OCI-LY7 (cell line): Measurements from ENCODE around the gene FCGBP.

Experiments
- EZH2phosphoT487 ChIP-seq: fragments of 200-600 bp; sonication (generic); IDR thresholded peaks from 2 replicates; pipeline ENCODE4 v1.6.1; 2018; ENCODE audit warnings: low read depth, borderline replicate concordance, mild to moderate bottlenecking, mixed run types, antibody characterized with exemption, low read length, moderate library complexity, mixed read lengths
- TF ChIP-seq, protein P1 (sequence below): fragments of 200-600 bp; sonication (generic); conservative IDR thresholded peaks from 2 replicates; pipeline ENCODE4 v1.5.1; 2014; ENCODE audit warnings: mild to moderate bottlenecking, antibody characterized with exemption, low read length, moderate library complexity, mixed read lengths

DNA sequence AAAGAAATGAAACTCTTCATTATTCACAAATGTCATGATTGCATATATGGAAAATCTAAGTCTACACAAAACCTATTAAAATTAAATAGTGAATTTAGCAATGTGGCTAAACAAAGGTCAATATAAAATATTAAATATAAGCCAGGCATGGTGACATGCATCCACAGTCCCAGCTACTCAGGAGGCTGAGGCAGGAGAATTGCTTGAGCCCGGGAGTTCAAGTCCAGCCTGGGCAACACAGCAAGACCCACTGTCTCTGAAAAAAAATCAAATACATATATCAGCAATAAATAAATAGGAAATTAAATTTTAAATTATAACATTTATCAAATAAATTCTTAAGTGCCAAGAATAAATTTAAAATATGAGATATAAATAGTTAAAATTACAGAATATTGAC is 48.4 kb upstream of the FCGBP start:
- TF ChIP-seq, protein P1, sequence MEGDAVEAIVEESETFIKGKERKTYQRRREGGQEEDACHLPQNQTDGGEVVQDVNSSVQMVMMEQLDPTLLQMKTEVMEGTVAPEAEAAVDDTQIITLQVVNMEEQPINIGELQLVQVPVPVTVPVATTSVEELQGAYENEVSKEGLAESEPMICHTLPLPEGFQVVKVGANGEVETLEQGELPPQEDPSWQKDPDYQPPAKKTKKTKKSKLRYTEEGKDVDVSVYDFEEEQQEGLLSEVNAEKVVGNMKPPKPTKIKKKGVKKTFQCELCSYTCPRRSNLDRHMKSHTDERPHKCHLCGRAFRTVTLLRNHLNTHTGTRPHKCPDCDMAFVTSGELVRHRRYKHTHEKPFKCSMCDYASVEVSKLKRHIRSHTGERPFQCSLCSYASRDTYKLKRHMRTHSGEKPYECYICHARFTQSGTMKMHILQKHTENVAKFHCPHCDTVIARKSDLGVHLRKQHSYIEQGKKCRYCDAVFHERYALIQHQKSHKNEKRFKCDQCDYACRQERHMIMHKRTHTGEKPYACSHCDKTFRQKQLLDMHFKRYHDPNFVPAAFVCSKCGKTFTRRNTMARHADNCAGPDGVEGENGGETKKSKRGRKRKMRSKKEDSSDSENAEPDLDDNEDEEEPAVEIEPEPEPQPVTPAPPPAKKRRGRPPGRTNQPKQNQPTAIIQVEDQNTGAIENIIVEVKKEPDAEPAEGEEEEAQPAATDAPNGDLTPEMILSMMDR = no peak
- TF ChIP-seq EZH2phosphoT487 = no peak
